Mesendoderm (in vitro differentiated cells): Measurements from ENCODE around the gene B3GNT3.

Experiments
- DNase-seq: peaks from one replicate; pipeline ENCODE4 v3.0.0; 2013
- H2AK5ac ChIP-seq: 2 replicates; pipeline ENCODE4 v1.6.1; 2013; ENCODE audit warnings: low read length, inconsistent platforms
- H2BK120ac ChIP-seq: 2 replicates; pipeline ENCODE4 v1.6.1; 2013; ENCODE audit warnings: low read depth, mild to moderate bottlenecking, low read length, moderate library complexity, mixed read lengths
- H2BK15ac ChIP-seq: replicated peaks from 2 replicates; pipeline ENCODE4 v1.6.1; 2013; ENCODE audit warnings: low read depth, mild to moderate bottlenecking, moderate library complexity
- H2BK5ac ChIP-seq: 2 replicates; pipeline ENCODE4 v1.6.1; 2013; ENCODE audit warnings: low read length, inconsistent platforms
- H3K18ac ChIP-seq: 2 replicates; pipeline ENCODE4 v1.6.1; 2013; ENCODE audit warnings: mild to moderate bottlenecking, low read length, mixed read lengths
- H3K23ac ChIP-seq: one replicate; pipeline ENCODE4 v1.6.1; 2013; ENCODE audit warnings: low read length
- H3K27ac ChIP-seq: 2 replicates; pipeline ENCODE4 v1.5.1; 2013; ENCODE audit warnings: low read depth, mild to moderate bottlenecking, inconsistent platforms, low read length, moderate library complexity
- H3K27me3 ChIP-seq: 2 replicates; pipeline ENCODE4 v1.6.1; 2013; ENCODE audit warnings: low read length, control low read depth, mild to moderate bottlenecking, inconsistent platforms; ENCODE audit not compliant: insufficient read depth, poor library complexity
- H3K36me3 ChIP-seq: 2 replicates; pipeline ENCODE4 v1.6.1; 2013; ENCODE audit warnings: low read length, inconsistent platforms; ENCODE audit not compliant: control insufficient read depth, insufficient read depth
- H3K4ac ChIP-seq: one replicate; pipeline ENCODE4 v1.6.1; 2013; ENCODE audit warnings: low read depth, mild to moderate bottlenecking, low read length, moderate library complexity
- H3K4me1 ChIP-seq: 2 replicates; pipeline ENCODE4 v1.6.1; 2013; ENCODE audit warnings: low read depth, low read length, inconsistent platforms; ENCODE audit not compliant: control insufficient read depth
- H3K4me2 ChIP-seq: 2 replicates; pipeline ENCODE4 v1.6.1; 2013; ENCODE audit warnings: low read length
- H3K4me3 ChIP-seq: 2 replicates; pipeline ENCODE4 v1.5.1; 2013; ENCODE audit warnings: mild to moderate bottlenecking, low read length
- H3K56ac ChIP-seq: one replicate; pipeline ENCODE4 v1.6.1; 2013; ENCODE audit warnings: low read length
- H3K79me1 ChIP-seq: 2 replicates; pipeline ENCODE4 v1.6.1; 2013; ENCODE audit warnings: low read length, inconsistent platforms
- H3K79me2 ChIP-seq: 2 replicates; pipeline ENCODE4 v1.6.1; 2013; ENCODE audit warnings: mild to moderate bottlenecking, low read length; ENCODE audit not compliant: control insufficient read depth, insufficient read depth
- H3K9ac ChIP-seq: 2 replicates; pipeline ENCODE4 v1.6.1; 2013; ENCODE audit warnings: low read length, inconsistent platforms
- H4K5ac ChIP-seq: one replicate; pipeline ENCODE4 v1.6.1; 2013; ENCODE audit warnings: low read length
- H4K8ac ChIP-seq: one replicate; pipeline ENCODE4 v1.6.1; 2013; ENCODE audit warnings: low read depth, mild to moderate bottlenecking, control low read depth, low read length, moderate library complexity
- WGBS: extraction: QIAGEN DNeasy Blood & Tissue Kit; methylation state at CpG from one replicate; pipeline ENCODE4 v1.1.7; 2013; ENCODE audit warnings: low lambda C conversion rate, missing lambda C conversion rate; ENCODE audit not compliant: insufficient coverage; ENCODE audit errors: extremely low coverage; 5-methylcytosine and 5-hydroxymethylcytosine counted together

Gene B3GNT3

DNA sequence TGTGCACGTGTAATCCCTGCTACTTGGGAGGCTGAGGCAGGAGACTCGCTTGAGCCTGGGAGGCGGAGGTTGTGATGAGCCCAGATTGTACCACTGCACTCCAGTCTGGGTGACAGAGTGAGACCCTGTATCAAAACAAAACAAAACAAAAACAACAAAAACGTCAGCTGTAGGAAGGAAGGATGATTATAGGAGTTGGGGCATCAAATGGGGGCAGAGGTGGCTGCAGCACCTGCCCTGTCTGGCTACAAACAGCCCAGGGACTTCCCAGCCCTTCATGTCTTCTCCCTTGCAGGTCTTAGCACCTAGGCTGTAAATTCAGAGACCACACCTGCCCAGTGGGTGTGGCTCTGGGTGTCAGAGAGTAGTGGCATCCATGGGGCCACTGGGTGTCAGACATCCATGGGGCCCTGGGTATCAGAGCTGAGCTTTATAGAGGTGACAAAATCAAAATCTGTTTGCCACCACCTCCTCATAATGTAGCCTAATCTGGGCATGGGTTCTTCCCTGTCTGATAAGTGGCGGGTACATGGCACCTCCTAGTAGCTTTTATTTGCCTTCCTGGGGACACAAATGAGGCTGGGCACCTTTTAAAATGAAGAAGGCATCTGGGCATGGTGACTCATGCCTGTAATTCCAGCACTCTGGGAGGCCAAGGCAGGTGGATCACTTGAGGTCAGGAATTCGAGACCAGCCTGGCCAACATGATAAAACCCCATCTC is 4.7 kb upstream of the B3GNT3 start:
- Histone ChIP-seq H3K79me1 (no peaks in the 10 kb centered on the region), H4K5ac (no peak overlapping the region), H2BK15ac (no peak overlapping the region), H3K23ac (no peak overlapping the region), H3K56ac (no peak overlapping the region), H2BK120ac (no peak overlapping the region), H2BK5ac (no peak overlapping the region), H4K8ac (no peak overlapping the region), H3K9ac (no peak overlapping the region), H3K18ac (no peak overlapping the region), H3K79me2 (no peaks in the 10 kb centered on the region), H3K4me3 (no peak overlapping the region), H2AK5ac (no peak overlapping the region), H3K4me2 (no peak overlapping the region), H3K27ac (no peak overlapping the region), H3K36me3 (no peaks in the 10 kb centered on the region), H3K4ac (no peak overlapping the region), H3K4me1 (no peaks in the 10 kb centered on the region), H3K27me3 (no peaks in the 10 kb centered on the region)
- no peak for DNase-seq
- no CpG with 5 or more reads among the region's 6 CpGs for WGBS

DNA sequence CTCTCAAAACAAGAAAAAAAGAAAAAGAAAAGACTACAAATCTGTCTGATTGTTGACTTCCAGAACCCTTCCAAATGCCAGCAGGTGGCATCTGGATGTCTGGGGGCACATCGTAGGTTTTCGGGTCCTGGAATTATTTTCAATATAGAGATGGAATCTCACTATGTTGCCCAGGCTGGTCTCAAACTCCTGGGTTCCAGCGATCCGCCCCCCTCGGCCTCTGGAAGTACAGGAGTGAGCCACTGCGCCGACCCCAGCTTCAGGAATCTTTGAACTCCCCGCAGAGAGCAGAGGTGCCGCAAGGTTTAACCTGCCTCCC is 567 bp upstream of the B3GNT3 start:
- Histone ChIP-seq H3K23ac (no peak overlapping the region), H3K9ac (no peak overlapping the region), H3K79me2 (no peaks in the 10 kb centered on the region), H3K79me1 (no peaks in the 10 kb centered on the region), H3K4me1 (no peaks in the 10 kb centered on the region), H3K4me2 (no peak overlapping the region), H4K8ac (no peak overlapping the region), H3K4me3 (no peak overlapping the region), H3K56ac (no peak overlapping the region), H2BK120ac (no peak overlapping the region), H3K4ac (no peak overlapping the region), H3K36me3 (no peaks in the 10 kb centered on the region), H3K27ac (no peak overlapping the region), H3K18ac (no peak overlapping the region), H3K27me3 (no peaks in the 10 kb centered on the region), H2AK5ac (no peak overlapping the region), H2BK5ac (no peak overlapping the region), H4K5ac (no peak overlapping the region), H2BK15ac (no peak overlapping the region)
- no CpG with 5 or more reads among the region's 9 CpGs for WGBS
- no peak for DNase-seq

DNA sequence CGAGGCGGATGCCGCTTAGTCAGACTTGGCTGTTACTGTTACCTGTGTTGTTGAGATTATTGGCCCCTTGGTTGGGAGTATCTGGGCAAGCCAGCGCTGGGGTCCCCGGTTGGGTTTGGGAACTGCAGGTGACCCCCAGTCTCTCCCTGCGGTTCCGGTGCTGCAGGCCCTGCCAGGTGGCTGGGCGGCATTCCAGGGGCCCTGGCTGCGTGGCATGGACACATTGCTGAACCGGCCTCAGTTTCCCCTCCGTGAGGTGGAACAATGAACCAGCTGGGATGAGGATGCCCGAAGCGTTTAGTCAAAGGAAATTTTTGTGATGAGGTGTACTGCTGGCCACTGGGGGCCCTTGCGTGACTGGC is 538 bp downstream of the B3GNT3 start:
- H2BK15ac ChIP-seq, result no peak overlapping the region
- H3K18ac ChIP-seq, result no peak overlapping the region
- no peaks in the 10 kb centered on the region for H3K27me3 ChIP-seq
- no peak overlapping the region for H3K23ac ChIP-seq
- H3K4me3 ChIP-seq, result no peak overlapping the region
- H2BK5ac ChIP-seq, result no peak overlapping the region
- no peaks in the 10 kb centered on the region for H3K4me1 ChIP-seq
- H3K36me3 ChIP-seq, result no peaks in the 10 kb centered on the region
- no peak overlapping the region for H3K4ac ChIP-seq
- peak overlapping the region; percentile 71 for H3K4me2 ChIP-seq
- H2BK120ac ChIP-seq, result no peak overlapping the region
- H3K79me1 ChIP-seq, result no peaks in the 10 kb centered on the region
- H4K5ac ChIP-seq, result no peak overlapping the region
- H3K56ac ChIP-seq, result peak overlapping the region; percentile 81
- H3K27ac ChIP-seq, result no peak overlapping the region
- H3K9ac ChIP-seq, result peak overlapping the region; percentile 67
- no peak overlapping the region for H2AK5ac ChIP-seq
- H3K79me2 ChIP-seq, result no peaks in the 10 kb centered on the region
- no CpG with 5 or more reads among the region's 14 CpGs for WGBS
- no peak overlapping the region for H4K8ac ChIP-seq
- DNase-seq, result no peak

DNA sequence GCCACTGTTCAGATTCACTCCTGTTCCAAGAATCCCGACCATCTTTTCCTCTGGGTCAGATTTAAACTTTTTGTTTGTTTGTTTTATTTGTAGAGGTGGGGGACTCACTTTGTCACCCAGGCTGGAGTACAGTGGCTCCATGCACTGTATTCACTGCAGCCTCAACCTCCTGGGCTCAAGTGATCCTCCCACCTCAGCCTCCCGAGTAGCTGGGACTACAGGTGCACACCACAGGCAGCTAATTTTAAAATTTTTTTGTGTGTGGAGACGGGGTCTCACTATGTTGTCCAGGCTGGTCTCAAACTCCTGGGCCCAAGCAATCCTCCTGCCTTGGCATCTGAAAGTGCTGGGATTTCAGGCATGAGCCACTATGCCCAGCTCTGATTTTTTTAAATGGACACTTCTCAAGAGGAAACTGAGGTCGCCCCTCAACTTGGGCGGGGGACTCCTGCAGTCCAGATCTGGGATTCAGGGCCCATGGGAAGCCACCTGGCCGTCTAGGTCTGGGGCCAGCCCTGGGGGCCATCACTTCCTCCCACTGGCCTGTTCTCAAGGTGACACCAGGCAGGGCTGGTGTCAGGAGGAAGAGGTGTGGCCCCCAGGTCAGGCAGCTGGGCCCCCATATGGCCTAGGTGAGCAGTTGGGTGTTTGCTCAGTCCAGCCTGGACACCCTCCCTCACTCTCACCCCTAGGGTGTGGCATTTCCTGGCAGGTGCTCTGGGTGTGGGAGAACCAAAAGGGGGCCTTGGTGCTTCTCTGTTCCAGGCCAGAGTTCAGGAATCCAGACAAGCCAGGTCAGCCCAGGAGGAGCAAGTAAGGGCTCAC is 1.3 kb downstream of the B3GNT3 start:
- Histone ChIP-seq H3K23ac (no peak overlapping the region), H3K4me3 (no peak overlapping the region), H2BK120ac (no peak overlapping the region), H3K27ac (no peak overlapping the region), H3K79me1 (no peaks in the 10 kb centered on the region), H3K36me3 (no peaks in the 10 kb centered on the region), H4K8ac (no peak overlapping the region), H3K18ac (no peak overlapping the region), H2AK5ac (no peak overlapping the region), H3K9ac (no peak overlapping the region), H3K4me1 (no peaks in the 10 kb centered on the region), H3K27me3 (no peaks in the 10 kb centered on the region), H3K4me2 (no peak overlapping the region), H2BK5ac (no peak overlapping the region), H3K4ac (no peak overlapping the region), H3K79me2 (no peaks in the 10 kb centered on the region), H2BK15ac (no peak overlapping the region), H3K56ac (no peak overlapping the region), H4K5ac (no peak overlapping the region)
- DNase-seq, result no peak
- WGBS, result no CpG with 5 or more reads among the region's 6 CpGs

DNA sequence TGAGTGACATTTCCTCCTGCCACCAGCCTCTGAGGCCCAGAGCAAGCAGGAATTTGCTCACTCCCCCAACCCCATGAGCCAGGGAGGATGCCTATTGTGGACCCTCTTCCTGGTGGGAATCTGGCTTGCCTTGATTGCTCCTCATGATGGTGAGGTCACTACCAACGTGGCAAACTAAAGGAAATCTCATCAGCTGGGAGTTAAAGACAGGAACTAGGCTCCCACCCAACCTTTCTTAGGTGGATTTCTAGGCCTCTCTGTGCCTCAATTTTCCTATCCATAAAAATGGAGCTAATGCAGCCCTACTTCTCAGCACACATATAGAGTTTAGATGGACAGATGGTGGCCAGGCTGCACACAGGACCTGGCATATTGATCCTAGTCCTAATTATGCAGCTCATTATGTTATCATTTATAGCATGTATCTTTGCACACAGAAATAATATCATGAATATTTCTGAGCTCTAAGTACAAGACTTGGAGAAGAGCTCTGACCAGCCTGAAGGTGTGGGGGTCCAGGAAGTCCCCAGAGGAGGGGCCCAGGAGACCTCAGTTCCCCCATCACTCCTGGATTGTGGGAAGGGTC is 2.0 kb downstream of the B3GNT3 start:
- no peaks in the 10 kb centered on the region for H3K27me3 ChIP-seq
- no peak overlapping the region for H3K4ac ChIP-seq
- H3K9ac ChIP-seq, result no peak overlapping the region
- H3K23ac ChIP-seq, result no peak overlapping the region
- DNase-seq, result no peak
- H3K18ac ChIP-seq, result no peak overlapping the region
- no peak overlapping the region for H3K27ac ChIP-seq
- H3K4me2 ChIP-seq, result no peak overlapping the region
- H3K4me3 ChIP-seq, result no peak overlapping the region
- no peak overlapping the region for H2AK5ac ChIP-seq
- H3K79me1 ChIP-seq, result no peaks in the 10 kb centered on the region
- H4K5ac ChIP-seq, result no peak overlapping the region
- H3K36me3 ChIP-seq, result no peaks in the 10 kb centered on the region
- H3K4me1 ChIP-seq, result no peaks in the 10 kb centered on the region
- H4K8ac ChIP-seq, result no peak overlapping the region
- WGBS, result no CpG with 5 or more reads among the region's 1 CpG
- no peak overlapping the region for H2BK5ac ChIP-seq
- H3K79me2 ChIP-seq, result no peaks in the 10 kb centered on the region
- no peak overlapping the region for H2BK120ac ChIP-seq
- no peak overlapping the region for H2BK15ac ChIP-seq
- H3K56ac ChIP-seq, result no peak overlapping the region
